CD8-positive, alpha-beta memory T cell (primary cell): ENCODE results near the gene RLN2. TPM values are rescaled to one million over a fixed set of nuclear protein-coding genes. Genes with fewer than 3 reads are reported as not detected.

ENCODE experiments used
- CTCF ChIA-PET: fragments of 350-600 bp; sonication (Branson Sonifier 250); formaldehyde crosslinking; loops from one replicate; lab custom pipeline; 2021; ENCODE audit warnings: antibody characterized with exemption; lab: Charles Lee
- POLR2A ChIA-PET: fragments of 350-600 bp; sonication (Branson Sonifier 250); formaldehyde crosslinking; loops from one replicate; lab custom pipeline; 2021; ENCODE audit warnings: antibody characterized with exemption; lab: Charles Lee
- DNase-seq, 5 donors: peaks; one replicate each; pipeline versions ENCODE4 v3.0.0 to v3.0.0-alpha.2; 2020 to 2022; ENCODE audit warnings: mixed read lengths in 1 of 5
- H3K27ac ChIP-seq: one replicate; pipeline ENCODE4 v1.7.0; 2013; ENCODE audit warnings: low read depth, mild to moderate bottlenecking, low read length, moderate library complexity
- H3K27me3 ChIP-seq: 2 replicates; pipeline ENCODE4 v1.7.0; 2013; ENCODE audit warnings: low read length, mild to moderate bottlenecking; ENCODE audit not compliant: insufficient read depth, poor library complexity, severe bottlenecking
- H3K36me3 ChIP-seq: 2 replicates; pipeline ENCODE4 v1.7.0; 2013; ENCODE audit warnings: mild to moderate bottlenecking, low read length, moderate library complexity; ENCODE audit not compliant: insufficient read depth
- H3K4me1 ChIP-seq: 2 replicates; pipeline ENCODE4 v1.7.0; 2013; ENCODE audit warnings: mild to moderate bottlenecking, low read length, moderate library complexity; ENCODE audit not compliant: insufficient read depth
- H3K4me3 ChIP-seq: 2 replicates; pipeline ENCODE4 v1.7.0; 2013; ENCODE audit warnings: mild to moderate bottlenecking, low read length
- H3K9me3 ChIP-seq: 2 replicates; pipeline ENCODE4 v1.7.0; 2013; ENCODE audit warnings: mild to moderate bottlenecking, low read length
- H3K27ac Mint-ChIP-seq, 8 donors: one replicate each; pipeline ENCODE4 v1.8.0; 2020 to 2021; ENCODE audit warnings: mixed read lengths in 8 of 8, mild to moderate bottlenecking in 6 of 8, inconsistent platforms in 3 of 8, moderate library complexity in 3 of 8
- H3K27me3 Mint-ChIP-seq, 2 donors: one replicate each; pipeline ENCODE4 v1.8.0; 2020 to 2021; ENCODE audit warnings: mixed read lengths in 2 of 2, mild to moderate bottlenecking in 1 of 2, moderate library complexity in 1 of 2
- H3K36me3 Mint-ChIP-seq, 3 donors: one replicate each; pipeline ENCODE4 v1.8.0; 2020 to 2021; ENCODE audit warnings: mixed read lengths in 3 of 3, inconsistent platforms in 1 of 3, mild to moderate bottlenecking in 1 of 3
- H3K4me1 Mint-ChIP-seq, 3 donors: one replicate each; pipeline ENCODE4 v1.8.0; 2020 to 2021; ENCODE audit warnings: mixed read lengths in 3 of 3, inconsistent platforms in 1 of 3, mild to moderate bottlenecking in 1 of 3
- H3K4me3 Mint-ChIP-seq, 7 donors: one replicate each; pipeline ENCODE4 v1.8.0; 2020 to 2021; ENCODE audit warnings: mixed read lengths in 7 of 7, mild to moderate bottlenecking in 6 of 7, moderate library complexity in 4 of 7, inconsistent platforms in 2 of 7
- H3K9me3 Mint-ChIP-seq, 5 donors: one replicate each; pipeline ENCODE4 v1.8.0; 2020 to 2022; ENCODE audit warnings: mixed read lengths in 5 of 5, mild to moderate bottlenecking in 3 of 5, moderate library complexity in 2 of 5, inconsistent platforms in 1 of 5
- polyA plus RNA-seq: library from polyadenylated mRNA; unstranded; fragments of 300-500 nt; fragmentation: Illumina TruSeq; gene quantifications from one replicate; pipeline ENCODE4 v1.2.3, GENCODE V29; 2021
- total RNA-seq, 2 experiments: library from RNA; stranded (reverse); gene quantifications; one replicate each; pipeline ENCODE4 v1.2.3, GENCODE V29; 2021

The RLN2 gene
- total and polyA plus RNA-seq, 3 experiments from 2014 or later, result 1.9 to 8.8 (median 2.8) TPM

GRCh38 chr9:5265939-5266338, 38.6 kb downstream of the RLN2 start:
- no peak overlapping the region for H3K4me3 Mint-ChIP-seq
- POLR2A ChIA-PET, result no interaction called here
- H3K27ac Mint-ChIP-seq, result no peak overlapping the region
- H3K27me3 Mint-ChIP-seq, result no peaks in the 10 kb centered on the region
- Histone ChIP-seq H3K9me3 (no peaks in the 10 kb centered on the region), H3K27me3 (no peaks in the 10 kb centered on the region), H3K4me3 (no peak overlapping the region), H3K36me3 (no peaks in the 10 kb centered on the region), H3K27ac (no peak overlapping the region), H3K4me1 (peaks cover 7% of the 10 kb centered on the region)
- peaks cover 0 to 5% (median 4%) of the 10 kb centered on the region in 3 donors for H3K36me3 Mint-ChIP-seq
- CTCF ChIA-PET, result no interaction called here
- H3K9me3 Mint-ChIP-seq, result peaks cover 0 to 2% (median 0%) of the 10 kb centered on the region in 5 donors
- peaks cover 9 to 18% (median 18%) of the 10 kb centered on the region in 3 donors for H3K4me1 Mint-ChIP-seq
- no peak for DNase-seq

- Histone ChIP-seq H3K4me1 (peaks cover 7% of the 10 kb centered on the region), H3K9me3 (no peaks in the 10 kb centered on the region), H3K4me3 (no peak overlapping the region), H3K36me3 (no peaks in the 10 kb centered on the region), H3K27me3 (no peaks in the 10 kb centered on the region), H3K27ac (no peak overlapping the region)
- DNase-seq, result no peak
- POLR2A ChIA-PET, result no interaction called here
- H3K4me3 Mint-ChIP-seq, result peak overlapping the region in 2 of 7 donors; percentile 8 to 79
- peaks cover 9 to 18% (median 18%) of the 10 kb centered on the region in 3 donors for H3K4me1 Mint-ChIP-seq
- peaks cover 0 to 5% (median 4%) of the 10 kb centered on the region in 3 donors for H3K36me3 Mint-ChIP-seq
- CTCF ChIA-PET, result interaction anchor here (0.8 kb wide), 1 partner anchor 336 kb away, joined by 3 read pairs; no protein-coding TSS in a partner anchor
- H3K9me3 Mint-ChIP-seq, result peaks cover 0 to 9% (median 6%) of the 10 kb centered on the region in 5 donors
- peaks cover 3 to 4% of the 10 kb centered on the region in 2 donors for H3K27me3 Mint-ChIP-seq
- H3K27ac Mint-ChIP-seq, result no peak overlapping the region
These were observed 40.3 kb downstream of the RLN2 start for GRCh38 chr9:5264219-5264595.

- H3K27ac ChIP-seq, result no peak overlapping the region
- Mint-ChIP-seq H3K27me3 (peaks cover 3 to 4% of the 10 kb centered on the region in 2 donors), H3K9me3 (peaks cover 0 to 9% (median 6%) of the 10 kb centered on the region in 5 donors), H3K27ac (peak overlapping the region in 1 of 8 donors; percentile 32), H3K4me3 (peak overlapping the region in 1 of 7 donors; percentile 56), H3K36me3 (peaks cover 0 to 8% (median 4%) of the 10 kb centered on the region in 3 donors), H3K4me1 (peaks cover 9 to 18% (median 18%) of the 10 kb centered on the region in 3 donors)
- peaks cover 7% of the 10 kb centered on the region for H3K4me1 ChIP-seq
- ChIA-PET CTCF (interaction anchor here (0.8 kb wide), 1 partner anchor 337 kb away, joined by 3 read pairs; no protein-coding TSS in a partner anchor), POLR2A (no interaction called here)
- no peaks in the 10 kb centered on the region for H3K36me3 ChIP-seq
- H3K9me3 ChIP-seq, result no peaks in the 10 kb centered on the region
- no peak for DNase-seq
- H3K27me3 ChIP-seq, result no peaks in the 10 kb centered on the region
- no peak overlapping the region for H3K4me3 ChIP-seq
These were observed 40.9 kb downstream of the RLN2 start for GRCh38 chr9:5263351-5264218.

Other genes starting within 250 kb of the RLN2 start
- gene INSL6, start 119.1 kb downstream of the RLN2 start, total RNA-seq, result not detected
- not detected for gene INSL6, start 119.1 kb downstream of the RLN2 start, polyA plus RNA-seq
- not detected for gene INSL4, start 73.3 kb downstream of the RLN2 start, total RNA-seq
- gene INSL4, start 73.3 kb downstream of the RLN2 start, polyA plus RNA-seq, result not detected
- gene RLN1, start 35.2 kb upstream of the RLN2 start, total RNA-seq, result 1 to 10 TPM in 1 of 2 experiments, under 1 TPM in 1; 0.31 to 1.1 TPM
- 4.1 TPM for gene RLN1, start 35.2 kb upstream of the RLN2 start, polyA plus RNA-seq
- 10 to 100 TPM; 34.3 to 36.1 TPM for gene PLGRKT, start 133.2 kb upstream of the RLN2 start, total RNA-seq
- gene PLGRKT, start 133.2 kb upstream of the RLN2 start, polyA plus RNA-seq, result 48.6 TPM
- 10 to 100 TPM; 13.2 to 17.6 TPM for gene CD274, start 145.8 kb upstream of the RLN2 start, total RNA-seq
- 6.1 TPM for gene CD274, start 145.8 kb upstream of the RLN2 start, polyA plus RNA-seq
- gene PDCD1LG2, start 205.8 kb upstream of the RLN2 start, total RNA-seq, result under 1 TPM; 0.33 to 0.37 TPM
- gene PDCD1LG2, start 205.8 kb upstream of the RLN2 start, polyA plus RNA-seq, result not detected